NCI-H2107 treated with DMSO at 0.1 percent for 48 hours (cell line): ENCODE data around the gene TFPT.

ENCODE experiments used
- DNase-seq: peaks from one replicate; lab custom pipeline; 2025; ENCODE audit not compliant: unreplicated experiment; lab: John Stamatoyannopoulos, UW

Gene TFPT

DNA sequence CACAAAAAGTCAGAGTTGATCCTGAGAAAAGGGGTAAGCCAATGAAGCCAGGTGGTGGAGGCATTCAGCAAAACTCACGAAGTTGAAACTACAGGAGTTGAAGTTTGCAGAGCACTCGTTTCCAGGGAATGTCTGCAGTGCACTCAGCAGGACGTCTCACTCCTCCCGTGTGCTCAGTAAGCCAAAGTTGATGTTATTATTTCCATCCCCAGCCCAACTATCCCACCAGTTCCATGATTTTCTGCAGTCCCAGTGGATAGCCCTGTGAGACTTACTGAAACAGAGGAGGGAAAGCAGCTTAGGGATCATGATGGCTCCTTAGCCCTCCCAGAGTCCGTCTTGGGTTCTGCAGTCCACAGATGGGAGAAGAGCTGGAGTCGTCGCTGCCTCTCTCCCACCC lies 34.4 kb downstream of the TFPT start, which contains the start of gene TARM1:
Gene TARM1, minus strand, starts transcription at position 334 of the 400 bp plus-strand sequence. Its CDS starts 25 bp downstream, at position 309.
- DNase-seq: no peak

DNA sequence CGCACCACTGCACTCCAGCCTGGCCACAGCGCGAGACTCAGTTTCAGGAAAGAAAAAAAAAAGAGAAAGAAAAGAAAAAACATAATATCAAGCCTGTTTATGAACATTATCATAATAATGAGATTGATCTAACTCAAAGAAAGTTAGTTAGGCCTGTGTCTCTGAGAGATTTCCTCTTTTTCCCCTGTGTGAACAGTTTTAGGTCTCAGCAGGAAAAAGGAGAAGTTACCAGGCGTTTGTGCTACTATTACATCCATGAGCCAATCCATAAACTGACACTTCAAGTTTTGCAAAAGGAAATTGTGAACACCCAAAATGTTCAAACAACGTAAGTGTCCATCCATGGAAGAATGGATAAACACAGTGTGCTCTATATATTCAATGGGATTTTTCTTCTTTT lies 38.1 kb downstream of the TFPT start:
- DNase-seq: no peak

DNA sequence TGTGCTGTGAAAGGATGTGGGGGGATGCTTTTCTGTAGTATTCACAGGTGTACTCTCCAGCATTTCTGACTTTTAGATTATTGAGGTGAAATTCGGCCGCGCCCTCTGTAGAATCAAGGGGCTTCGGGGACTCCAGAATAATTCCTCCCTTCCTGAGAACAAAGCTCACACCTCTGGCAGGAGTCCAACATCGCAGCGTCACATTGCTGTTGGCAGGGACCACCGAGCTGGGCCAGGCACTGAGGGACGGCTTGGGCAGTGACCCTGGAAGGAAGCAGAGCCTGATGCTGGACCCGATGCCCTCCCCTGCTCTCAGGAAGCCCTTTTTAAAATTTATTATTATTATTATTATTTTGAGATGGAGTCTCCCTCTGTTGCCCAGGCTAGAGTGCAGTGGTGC lies 40.6 kb downstream of the TFPT start:
- DNase-seq: no peak

DNA sequence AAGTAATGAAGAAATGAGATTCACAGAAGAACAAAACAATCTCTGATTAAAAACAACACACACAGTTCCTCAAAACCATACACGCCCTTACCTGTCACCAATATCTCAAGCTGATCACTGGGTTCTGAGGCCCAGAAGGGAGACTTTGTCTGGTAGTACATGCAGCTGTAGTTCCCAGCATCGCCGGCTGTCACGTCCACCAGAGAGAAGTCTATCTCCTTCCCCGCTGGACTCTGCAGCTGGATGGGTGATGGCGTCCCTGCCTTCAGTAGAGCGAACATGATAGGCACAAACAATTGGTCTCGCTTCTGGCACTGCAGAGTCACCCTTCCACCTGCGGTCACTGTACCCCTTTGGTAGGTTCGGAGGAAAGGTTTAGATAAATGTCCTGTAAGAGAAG lies 41.6 kb downstream of the TFPT start:
- no peak for DNase-seq

DNA sequence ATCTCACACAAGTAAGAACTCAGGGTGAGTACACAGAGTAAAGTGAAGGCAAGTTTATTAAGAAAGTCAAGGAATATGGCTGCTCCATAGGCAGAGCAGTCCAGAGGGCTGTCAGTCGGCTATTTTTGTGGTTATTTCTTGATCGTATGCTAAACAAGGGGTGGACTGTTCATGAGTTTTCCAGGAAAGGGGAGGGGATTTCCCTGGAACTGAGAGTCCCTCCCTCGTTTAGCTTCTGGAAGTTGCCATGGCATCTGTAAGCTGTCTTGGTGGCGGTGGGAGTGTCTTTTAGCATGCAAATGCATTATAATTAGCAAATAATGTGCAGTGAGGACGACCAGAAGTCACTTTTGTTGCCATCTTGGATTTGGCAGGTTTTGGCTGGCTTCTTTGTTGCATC lies 46.0 kb downstream of the TFPT start:
- no peak for DNase-seq

DNA sequence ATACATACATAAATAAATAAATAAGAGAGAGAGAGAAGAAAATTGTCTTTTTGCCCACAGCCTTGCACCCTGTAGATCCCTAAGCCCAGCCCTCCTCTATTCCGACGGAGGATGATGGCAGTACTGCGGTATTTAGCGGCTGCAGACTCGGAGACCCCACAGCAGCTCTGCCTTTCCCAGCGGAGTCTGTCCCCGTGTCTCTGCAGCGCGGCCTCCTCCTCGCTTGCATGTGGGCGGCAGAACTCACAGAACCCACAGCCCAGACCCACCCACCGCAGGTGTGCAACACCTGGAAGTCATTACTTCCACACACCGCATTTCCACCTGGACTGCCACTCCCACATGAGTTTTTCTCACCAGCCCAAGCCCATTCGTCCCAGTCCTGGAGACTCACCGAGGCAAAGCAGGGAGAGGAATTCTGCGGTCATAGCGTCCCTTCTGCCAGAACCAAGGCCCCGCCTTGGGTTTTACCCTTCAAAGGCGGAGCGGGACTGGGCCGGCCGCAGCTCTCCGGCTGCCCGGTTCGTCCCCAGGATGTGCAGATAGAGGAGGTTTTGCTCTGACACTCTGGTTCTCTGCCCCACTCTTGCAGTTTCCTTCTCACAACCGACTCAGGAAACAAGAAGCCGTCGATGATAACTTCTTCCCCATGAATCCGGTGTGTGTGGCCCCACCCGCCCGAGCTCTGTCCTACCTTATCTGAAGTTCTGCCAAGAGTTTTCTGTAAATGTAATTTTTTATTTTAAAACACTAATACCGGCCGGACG lies 51.9 kb downstream of the TFPT start, which contains the start of gene VSTM1:
Gene VSTM1, minus strand, starts transcription at position 548 of the 767 bp plus-strand sequence. Its CDS starts 120 bp downstream, at position 428.
- no peak for DNase-seq

DNA sequence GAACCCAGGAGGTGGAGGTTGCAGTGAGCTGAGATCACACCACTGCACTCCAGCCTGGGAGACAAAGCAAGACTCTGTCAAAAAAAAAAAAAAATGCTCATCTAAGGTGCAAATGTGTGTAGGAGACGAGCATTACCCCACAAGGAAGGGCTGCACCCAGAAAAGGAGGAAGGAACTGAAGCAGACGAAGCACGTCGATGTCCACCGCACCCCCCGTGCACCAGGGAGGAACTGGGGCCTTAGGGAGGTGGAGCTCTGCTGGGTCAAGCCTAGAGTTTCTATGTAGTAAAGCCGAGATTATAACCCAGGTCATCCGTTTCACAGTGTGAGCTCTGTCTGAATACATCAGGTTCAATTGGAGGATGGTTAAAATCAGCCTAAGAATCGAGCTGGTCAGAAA lies 52.8 kb downstream of the TFPT start:
- DNase-seq: no peak
